RKO (cell line): ENCODE results near the gene EPHA2.
"Not testable (repeated sequence)": the region's sequence is repeated elsewhere in the genome, so short reads cannot be mapped to it uniquely, and the experiment has no call there.

ENCODE experiments used
- DNase-seq: peaks from one replicate; pipeline ENCODE4 v3.0.0-alpha.2; 2016; ENCODE audit warnings: low spot score

Gene EPHA2

DNA sequence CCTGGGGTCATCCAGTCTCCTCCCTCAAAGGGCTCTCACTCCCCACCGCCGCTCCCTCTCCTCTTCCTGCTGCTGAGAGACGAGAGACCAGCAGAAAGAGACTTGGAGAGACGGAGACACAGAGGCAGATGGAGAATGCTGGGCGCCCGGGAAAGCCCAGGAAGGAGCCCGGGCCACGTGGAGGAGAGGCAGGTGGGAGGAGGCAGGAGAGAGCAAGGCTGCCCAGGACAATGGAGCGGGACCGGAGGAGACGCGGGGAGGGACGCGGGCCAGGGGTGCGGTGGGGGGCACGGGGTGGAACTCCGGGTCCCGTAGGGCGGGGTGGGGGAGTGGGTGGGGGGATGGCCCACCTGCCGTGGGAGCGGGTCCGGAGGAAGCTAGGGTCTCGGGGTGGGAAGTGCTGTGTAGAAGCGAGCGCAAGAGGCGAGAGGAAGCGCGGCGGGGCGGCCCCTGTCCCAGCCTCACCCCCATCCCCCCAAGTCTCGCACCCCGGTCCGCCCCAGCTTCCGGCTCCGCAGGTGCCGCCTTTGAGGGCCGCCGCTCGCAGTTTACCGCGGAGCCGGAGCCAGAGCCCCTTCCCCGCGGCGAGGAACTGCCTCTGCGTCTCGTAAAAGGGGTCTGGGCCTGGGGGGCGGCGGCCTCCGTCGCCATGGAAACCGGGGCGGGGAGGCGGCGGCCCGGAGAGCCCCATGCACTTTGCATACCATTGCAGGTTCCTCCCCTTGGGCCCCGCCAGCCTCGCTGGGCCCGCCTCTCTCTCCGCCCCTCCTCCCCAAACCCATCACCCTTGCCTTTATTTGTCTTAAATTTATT lies 11.7 kb upstream of the EPHA2 start:
- DNase-seq = no peak

DNA sequence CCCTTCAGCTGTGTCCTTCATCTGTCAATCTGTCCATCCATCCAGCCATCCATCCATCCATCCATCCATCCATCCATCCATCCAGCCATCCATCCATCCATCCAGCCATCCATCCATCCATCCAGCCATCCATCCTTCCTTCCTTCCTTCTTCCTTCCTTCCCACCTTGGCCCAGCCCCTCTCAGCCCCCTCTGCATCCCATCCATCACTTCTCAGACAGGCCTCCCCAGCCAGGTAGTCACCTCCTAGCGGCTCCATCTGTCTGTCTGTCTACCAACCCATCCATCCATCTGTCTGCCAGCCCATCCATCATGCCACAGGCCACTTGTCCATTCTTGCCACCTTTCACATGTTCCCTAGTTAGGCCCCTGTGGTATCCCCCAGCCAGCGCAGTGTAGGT lies 10.2 kb upstream of the EPHA2 start:
- no peak for DNase-seq

GRCh38 chr1:16165548-16165947 lies 9.7 kb upstream of the EPHA2 start:
- no peak for DNase-seq

- no peak for DNase-seq
Measured at GRCh38 chr1:16165073-16165364, 9.2 kb upstream of the EPHA2 start.

DNA sequence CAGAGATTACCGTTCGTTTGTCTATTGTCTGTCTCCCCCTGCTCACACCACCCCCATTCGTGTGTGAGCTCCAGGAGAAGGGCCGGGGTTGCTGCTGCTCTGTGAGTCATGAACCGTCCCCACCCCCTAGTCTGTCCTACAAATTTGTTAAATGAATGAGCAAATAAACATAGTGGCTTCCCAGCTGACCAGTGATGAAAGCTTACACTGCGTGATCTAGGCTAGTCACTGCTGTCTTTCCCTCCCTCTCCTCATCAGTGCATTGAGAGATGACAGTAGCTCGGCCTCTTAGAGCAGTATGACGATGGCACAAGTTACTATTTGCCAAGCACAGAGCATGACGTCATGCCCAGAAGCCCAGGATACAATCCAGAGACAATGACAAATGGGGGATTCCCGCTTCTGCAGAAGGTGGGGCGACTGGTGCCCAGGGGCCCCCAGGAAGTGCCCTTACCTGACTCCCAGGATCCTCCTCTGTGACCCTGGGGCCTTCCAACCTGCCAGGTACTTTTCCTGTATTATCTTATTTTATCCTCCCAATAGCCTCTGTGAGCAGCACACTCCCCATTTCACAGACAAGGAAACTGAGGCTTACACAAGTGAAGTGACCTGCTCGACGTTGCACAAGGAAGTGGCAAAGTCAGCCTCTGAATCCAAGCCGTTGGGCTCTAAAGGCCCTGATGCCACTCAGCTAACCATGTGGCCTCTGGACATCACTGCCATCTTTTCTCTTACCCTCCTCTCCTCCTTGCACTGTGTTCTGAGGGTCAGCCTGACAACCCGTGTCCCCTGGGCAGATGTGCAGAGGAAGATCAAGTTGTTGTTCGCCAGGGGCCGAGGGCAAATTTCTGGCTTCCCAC lies 8.6 kb upstream of the EPHA2 start:
- DNase-seq = peak; percentile 96

GRCh38 chr1:16163608-16164212 lies 7.8 kb upstream of the EPHA2 start:
- not testable (repeated sequence) for DNase-seq

DNA sequence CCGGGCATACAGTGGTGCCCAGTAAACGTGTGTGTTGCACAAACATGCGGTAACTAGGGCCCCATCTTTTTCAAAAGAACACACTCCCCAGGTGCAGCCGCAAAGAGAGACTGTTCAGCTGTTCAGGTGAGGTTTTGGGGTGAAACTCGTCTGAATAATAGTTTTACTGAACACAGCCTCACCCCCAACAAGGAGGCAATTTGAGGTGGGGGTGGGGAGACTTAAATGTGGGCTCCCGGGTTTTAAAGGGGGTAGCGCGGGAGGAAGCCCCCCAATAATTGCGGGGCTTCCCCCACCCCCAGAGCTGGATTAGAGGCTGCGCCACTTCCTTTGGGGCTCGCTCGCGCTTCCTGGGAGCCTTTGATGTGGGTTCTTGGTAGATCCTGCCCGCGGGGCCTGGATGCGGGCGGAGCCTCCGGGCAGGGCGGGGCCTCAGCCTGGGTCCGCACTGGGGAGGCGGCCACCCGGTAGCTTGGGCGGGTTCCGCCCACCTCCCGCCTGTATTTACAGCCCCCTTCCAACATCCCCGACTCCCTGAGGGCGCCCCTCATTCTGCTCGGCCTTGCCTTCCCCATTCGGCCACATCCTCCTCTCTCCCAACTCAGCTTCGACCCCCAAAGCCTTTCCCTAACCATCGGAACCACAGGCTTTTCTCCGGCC lies 6.4 kb upstream of the EPHA2 start:
- DNase-seq = no peak

DNA sequence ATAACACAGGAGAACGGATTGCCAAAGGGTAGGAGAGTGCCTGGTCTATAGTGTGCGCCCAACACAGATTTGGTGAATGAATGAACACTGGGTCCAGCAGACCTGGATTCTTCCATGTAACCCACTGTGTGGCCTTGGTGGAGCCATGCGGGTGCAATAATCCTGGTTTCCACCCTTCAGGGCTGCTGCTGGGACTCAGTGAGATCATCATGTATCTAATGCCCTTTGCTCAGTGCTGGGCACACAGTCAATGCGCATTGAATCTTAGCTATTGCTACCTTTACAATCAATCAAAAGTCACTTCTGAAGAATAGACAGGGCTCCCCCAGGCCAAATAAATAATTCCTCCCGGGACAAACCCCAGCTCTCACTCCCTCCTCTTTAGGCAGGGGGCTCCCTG lies 5.8 kb upstream of the EPHA2 start:
- no peak for DNase-seq

GRCh38 chr1:16158993-16159831 lies 3.3 kb upstream of the EPHA2 start:
- DNase-seq = peak; percentile 83

DNA sequence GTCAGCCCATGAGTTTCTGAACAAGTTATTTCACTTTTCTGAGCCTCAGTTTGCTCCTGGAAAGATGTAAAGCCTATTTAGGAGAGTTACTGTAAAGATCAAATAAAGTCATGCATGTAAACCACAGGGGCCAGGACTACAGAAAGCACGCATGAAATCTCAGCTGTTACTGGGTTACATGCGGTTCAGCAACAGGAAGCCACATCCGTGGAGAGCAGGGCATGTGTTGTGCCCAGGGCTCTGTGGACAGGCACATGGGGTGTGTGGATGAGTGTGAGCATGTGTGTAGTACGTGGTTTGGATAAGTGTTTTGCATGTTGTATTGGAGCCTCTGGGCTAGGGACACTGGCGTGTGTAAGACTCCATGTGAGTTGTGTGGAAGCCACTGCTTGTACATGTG lies 2.2 kb upstream of the EPHA2 start:
- DNase-seq = no peak

DNA sequence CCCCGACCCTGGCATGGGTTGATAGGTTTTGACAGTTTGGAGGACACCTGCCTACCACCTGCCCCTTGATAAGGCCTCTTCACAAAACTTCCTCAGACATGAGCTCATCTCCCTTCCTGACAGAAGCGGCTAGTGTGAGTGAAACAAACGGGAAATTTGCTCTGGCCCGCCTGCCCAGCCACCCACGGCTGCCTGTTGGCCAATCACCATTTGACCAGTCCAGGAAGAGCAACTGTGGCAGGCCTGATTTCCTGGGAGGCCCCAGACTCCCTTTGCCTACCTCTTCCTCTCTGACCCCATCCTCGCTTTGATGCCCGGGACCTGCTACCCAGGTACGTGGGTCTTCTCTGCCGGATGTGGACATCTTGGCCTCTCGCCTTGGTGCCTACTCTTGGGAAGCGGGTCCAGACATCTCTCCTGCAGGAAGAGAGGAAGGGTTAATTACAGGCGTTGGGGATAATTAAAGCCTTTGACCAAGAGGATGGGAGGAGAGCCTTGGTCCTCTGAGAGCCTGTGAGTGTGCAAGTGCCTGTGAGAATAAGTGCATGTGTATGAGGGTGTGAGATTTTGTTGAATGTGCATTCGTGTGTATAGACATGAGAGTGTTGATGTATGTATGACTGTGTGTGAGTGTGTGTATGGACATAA lies 1.1 kb upstream of the EPHA2 start:
- peak; percentile 93 for DNase-seq

DNA sequence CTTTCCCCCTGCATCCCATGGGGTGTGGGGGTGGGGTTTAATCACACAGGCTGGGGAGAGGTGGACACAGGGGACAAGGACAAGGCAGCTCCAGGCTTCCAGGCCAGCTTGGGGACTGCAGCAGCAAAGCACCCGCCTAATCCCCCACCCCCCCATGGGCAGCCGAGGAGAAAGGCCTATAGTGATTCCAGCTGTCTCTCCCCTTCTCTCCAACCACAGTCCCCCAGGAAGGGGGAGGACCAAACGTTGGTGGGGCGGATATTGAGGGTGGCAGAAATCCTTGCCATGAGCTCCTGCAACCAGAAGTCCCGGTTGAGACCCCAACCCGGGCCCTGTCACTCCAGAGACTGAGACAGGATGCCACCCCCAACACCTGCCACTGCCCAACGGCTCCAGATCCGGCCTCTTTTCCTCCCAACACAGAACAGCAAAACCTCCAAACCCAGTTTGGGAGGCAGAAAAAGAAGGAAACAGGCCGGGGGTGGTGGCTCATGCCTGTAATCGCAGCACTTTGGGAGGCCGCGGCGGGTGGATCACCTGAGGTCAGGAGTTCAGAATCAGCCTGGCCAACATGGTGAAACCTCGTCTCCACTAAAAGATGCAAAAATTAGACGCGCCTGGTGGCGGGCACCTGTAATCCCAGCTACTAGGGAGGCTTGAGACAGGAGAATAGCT lies 1.7 kb downstream of the EPHA2 start:
- DNase-seq = no peak

- no peak for DNase-seq
Measured at GRCh38 chr1:16153096-16153998, 2.5 kb downstream of the EPHA2 start.

- no peak for DNase-seq
Measured at GRCh38 chr1:16152481-16153087, 3.3 kb downstream of the EPHA2 start.

- DNase-seq = no peak
Measured at GRCh38 chr1:16151995-16152384, 3.9 kb downstream of the EPHA2 start.

- no peak for DNase-seq
Measured at GRCh38 chr1:16151196-16151994, 4.5 kb downstream of the EPHA2 start.

DNA sequence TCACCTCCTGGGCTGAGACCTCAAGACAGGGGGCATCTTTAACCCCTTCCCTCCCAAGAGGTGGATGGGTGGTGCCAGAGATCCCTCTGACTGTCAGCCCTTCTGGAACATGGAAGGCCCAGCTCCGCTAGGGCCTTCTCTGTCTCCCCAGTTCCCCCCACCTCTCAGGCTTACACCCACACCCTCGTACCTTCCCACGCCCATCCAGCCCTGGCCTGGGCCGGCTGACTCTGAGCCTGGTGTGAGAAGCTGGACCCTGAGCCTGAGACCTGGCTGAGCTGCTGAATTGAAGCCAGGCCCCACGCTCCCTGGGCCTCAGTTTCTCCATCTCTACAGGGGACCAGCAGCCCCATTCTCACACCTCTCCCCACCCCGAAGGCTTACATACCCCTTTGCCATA lies 5.4 kb downstream of the EPHA2 start:
- DNase-seq = no peak
